Measurements from ENCODE around the gene MS4A15.

DNA sequence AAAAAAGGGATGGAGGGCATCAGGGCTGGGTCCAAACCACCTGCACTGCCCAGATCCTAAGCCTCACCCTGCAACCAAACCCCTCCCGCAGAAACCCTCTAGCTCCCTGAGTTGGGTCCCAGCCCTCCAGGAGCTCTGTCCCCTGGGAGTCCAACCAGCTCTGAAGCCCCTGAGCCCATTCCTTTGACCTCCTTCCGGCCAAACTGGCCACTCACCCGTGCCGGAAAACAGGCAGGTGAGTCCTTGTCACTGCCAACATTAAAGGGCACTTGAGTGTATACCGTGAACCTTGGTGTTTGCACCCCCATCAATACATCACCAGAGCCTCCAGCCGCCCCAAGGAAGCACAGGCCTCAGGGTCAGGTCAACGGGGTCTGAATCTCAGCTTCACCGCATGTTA is 11.5 kb downstream of the MS4A15 start:
- TF ChIP-seq EZH2phosphoT487 (IDR thresholded peaks at IDR 0.05; ENCODE audit: insufficient read depth, low read depth) (no peak), EZH2 (IDR thresholded peaks at IDR 0.05; ENCODE audit: insufficient read depth, poor library complexity, severe bottlenecking) (no peak)
